HG02571 (cell line): ENCODE measurements around the gene CDH4.

Experiments
- ATAC-seq: cut with Tn5 transposase; IDR thresholded peaks from one replicate; pipeline ENCODE4 v1.9.1; 2021; ENCODE audit warnings: mild to moderate bottlenecking, moderate library complexity; ENCODE audit not compliant: unreplicated experiment

CDH4 gene

DNA sequence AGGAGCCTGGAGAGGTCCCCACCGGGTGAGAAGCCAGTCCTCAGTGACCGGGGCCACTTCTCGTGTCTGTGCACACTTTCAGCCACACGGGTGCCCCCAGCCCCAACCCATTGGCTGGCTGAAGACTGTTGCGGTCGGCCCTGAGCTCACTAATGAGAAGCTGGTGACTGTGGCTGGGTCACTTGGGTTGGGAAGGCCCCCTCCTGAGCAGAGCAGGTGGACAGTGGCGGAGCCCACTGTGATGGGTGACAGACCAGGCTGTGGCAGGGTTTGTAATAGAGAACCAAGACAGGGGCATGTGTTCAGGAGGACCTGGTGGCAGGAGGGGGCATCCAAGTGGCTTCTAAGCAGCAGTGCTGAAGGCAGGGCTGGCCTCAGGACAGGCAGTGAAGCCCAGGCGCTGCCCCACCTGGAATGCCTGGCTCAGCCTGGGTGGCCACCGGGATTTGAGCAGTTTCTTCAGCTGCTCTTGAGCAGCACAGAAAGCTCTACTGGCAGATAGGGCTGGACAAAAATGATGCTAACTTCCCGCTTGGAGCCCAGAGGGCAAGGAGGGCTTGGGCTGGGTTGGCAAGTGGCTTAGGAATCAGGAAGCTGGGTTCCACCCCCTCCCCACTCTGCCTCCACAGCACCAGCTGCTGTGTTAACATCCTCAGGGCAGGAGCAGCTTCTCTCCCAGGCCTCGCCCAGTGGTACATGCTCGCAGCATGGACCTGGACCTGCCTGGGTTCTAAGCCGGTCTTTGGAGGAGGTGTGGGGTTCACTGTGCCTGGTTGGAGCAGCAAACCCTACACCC lies 256.4 kb downstream of the CDH4 start:
- no peak for ATAC-seq

DNA sequence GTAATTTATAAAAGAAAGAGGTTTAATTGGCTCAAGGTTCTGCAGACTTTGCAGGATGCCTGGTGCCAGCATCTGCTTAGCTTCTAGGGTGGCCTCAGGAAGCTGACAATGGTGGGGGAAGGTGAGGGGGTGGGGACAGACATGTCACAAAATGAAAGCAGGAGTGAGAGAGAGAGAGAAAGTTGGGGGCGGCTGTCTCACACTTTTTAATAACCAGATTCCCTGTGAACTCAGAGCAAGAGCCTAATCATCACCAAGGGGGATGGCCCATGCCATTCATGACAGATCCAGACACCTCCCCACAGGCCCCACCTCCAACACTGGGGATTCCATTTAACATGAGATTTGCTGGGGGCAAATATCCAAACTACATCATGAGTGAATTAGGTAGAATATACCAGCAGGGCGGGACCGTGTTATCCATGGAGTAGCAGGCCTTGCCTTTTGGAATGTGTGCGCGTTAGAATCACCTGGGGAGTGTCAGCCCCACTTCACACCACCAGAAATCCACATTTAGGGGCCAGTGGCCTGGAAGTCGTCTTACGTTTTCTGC lies 258.8 kb downstream of the CDH4 start:
- no peak for ATAC-seq

DNA sequence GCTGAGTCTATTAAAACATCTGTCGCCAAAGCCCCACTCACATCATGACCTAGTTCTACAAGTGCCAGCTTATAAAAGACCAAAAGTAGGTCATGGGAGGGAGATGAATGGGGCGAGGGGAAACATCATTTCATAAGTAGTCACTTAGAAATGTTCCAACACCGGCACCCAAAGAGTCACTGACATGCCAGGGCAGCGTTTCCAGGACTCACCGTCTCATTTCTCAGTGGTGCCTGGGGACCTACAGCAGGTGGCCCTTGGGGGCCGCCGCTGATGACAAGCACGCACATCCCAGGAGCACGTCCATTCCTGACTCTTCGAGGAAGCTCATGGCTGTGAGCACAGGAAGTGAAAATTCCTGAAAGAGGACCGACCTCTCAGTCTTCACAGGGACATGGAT lies 260.4 kb downstream of the CDH4 start:
- no peak for ATAC-seq

DNA sequence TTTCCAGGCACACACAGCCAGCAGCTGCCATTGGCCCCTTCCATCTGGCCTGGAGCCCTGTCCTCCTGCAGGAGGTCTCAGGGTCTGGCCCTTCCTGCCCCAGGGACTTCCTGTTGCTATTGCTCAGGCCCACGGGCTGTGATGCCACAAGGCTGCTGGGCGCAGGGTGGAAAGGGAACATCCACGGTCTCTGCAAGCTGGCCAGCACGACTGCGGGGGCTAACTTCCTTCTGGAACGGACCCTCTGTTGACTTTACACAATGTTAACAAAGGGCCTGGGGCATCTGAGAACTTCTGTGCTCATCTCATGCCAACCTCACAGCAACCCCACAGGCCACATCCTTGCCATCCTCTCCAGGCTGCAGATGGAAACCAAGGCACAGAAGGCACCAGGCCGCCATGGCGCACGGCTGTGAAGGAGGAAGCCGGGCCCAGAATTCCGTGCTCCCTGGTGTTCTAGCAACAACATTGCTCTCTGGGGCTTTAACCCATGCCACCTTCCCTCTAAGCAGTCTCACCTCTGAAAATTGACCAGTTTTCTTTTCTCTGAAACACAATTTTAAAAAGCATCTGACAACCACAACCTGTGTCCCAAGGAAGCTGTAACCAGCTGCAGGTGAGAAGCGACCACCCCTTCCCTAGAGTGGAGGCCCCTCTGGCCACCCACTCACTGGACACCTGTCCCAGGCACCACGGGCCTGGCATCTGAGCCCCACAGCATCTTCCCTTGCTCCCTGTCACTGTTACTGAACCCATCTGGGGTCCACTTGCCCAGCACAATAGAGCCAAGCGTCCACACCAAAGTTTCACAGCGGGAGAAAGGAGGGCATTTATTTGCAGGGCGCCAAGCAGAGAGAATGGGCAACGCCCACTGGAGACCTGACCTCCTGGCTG lies 261.3 kb downstream of the CDH4 start:
- ATAC-seq: no peak

DNA sequence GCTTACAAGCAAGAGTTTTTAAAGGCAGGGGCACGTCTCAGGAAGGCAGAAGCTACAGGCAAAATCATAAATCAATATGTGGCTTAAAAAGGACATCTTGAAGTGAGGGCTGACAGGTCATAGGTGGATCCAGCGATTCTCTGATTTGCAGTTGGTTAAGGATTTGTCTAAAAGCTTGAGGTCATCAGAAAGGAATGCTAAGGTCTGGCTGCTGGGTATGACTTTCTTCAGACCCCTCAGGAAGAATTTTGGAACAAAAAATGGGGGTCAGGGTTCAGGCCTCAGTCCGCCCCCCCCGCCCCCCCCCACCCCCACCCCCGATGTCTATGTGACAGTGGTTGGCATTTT lies 261.9 kb downstream of the CDH4 start:
- no peak for ATAC-seq

DNA sequence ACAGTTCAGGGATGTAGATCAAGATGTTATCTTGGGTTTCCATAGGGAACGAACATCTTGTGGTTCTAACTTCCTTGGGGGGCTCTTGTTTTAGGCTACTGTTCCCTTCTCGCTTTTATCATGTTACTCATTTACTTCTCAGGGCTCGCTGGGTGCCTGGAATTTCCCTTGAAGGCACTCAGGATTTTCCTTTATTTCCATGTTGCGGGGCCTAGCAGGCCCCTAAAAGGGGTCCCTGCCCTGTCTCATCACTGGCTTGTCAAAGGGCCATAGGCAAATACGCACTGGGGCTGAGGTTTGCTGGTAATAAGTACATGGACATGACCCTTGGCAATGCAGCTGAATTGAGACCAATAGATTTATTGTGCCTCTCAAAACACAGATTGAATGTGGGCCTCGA lies 262.3 kb downstream of the CDH4 start:
- no peak for ATAC-seq

DNA sequence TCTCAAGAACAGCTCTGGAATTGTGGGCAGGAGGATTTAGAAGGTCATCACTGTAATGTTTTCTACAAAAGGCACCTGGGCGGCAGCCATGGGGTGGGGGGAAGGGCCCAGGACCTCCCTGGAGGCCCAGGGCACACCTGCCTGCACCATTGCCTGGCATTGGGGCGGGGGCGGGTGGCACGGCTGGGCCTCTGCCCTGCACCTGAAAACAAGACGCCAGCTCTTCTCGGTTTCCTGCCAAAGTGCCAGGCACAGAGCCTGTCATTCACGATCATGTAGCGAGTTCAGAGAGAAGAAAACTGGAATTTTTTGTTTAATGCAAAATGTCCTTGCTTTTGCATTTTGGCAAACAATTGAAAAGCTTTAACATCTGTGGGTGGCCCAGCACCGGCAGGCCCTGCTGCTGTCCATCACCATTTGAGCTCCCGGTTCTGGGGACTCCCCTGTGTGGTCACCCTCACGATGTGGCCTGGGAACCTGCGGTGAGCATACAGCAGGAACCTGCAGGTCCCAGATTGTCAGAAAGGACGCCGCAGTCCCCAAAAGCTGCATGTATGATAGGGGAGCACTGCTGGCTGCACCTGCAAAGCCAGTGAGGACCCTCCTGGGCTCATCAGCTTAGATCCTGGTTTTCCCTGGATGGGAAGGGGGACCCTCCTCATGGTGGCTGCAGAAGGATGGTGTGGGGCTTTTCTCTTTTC lies 262.9 kb downstream of the CDH4 start:
- no peak for ATAC-seq

DNA sequence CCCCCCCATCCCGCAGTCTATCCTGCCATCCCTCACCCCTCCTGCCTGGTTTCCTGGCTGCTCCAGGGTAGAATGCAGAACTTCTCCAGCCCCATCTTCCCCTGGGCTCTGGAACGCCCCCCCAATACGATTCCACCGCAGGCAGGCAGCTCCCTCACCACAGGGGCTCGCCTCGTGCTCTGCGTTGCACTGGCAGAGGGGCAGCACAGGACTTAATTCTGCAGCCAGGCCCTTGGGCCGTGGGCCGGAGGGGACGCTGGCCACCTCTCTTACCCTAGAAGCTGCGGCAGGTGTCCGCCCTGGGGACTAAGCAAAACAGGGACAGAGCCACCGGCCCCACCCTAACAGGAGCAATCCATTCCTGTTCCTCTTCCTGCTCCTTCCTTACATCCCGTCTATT lies 263.9 kb downstream of the CDH4 start:
- no peak for ATAC-seq

DNA sequence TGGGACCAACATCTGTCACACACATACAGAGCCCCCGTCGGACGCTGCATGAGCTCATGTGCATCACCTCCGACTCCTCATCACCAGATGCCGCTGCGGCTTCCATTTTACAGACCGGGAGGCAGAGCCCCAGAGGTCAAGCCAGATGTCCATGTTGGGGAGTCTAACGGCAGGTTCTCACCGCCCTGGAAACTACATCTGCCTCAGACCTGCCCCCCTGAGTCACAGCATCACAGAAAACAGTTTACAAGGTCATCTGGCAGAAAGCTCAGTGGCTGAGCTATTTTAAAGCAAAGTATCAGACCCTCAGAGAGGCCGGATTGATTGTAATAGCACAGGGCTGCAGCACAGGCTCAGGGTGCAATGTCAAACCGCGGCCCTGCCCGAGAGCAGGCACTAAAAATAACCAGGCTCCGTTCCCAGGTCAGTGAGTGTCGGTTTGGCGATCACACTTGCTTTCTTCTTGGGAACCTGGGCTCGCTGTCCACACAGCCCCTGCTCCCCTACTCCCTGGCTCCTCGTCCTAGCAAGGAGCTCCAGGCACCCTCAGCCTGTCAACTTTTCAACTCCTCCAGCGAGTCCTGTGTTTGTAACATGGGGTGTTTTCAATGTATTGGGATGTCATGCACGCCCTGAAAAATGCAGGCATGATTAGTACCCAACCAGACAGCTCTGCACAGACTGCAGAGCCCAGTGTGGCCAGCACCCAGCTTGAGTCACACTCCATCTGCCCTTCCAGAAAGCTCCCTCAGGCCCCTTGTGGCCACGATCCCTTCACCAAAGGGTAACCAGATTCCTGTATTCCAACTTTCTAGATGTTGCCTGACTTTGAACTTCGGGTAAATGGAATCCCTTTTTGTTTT lies 264.5 kb downstream of the CDH4 start:
- ATAC-seq: no peak

DNA sequence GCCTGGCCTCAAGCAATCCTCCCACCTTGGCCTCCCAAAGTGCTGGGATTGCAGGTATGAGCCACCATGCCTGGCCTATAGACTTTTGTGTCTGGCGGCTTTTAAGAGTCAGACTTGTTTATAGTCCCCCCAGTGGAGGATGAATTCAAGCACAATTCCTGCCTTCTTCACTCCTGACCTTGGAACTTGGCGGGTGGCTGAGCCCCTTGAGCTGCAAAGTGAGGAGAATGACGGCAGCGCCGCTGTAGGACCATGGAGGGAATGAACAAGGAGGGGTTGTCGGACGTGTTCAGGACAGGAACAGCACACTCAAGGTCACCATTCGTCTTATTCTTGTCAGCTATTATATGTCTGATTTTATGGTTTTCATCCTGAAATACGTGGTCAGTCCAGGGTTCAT lies 265.4 kb downstream of the CDH4 start:
- ATAC-seq: no peak

DNA sequence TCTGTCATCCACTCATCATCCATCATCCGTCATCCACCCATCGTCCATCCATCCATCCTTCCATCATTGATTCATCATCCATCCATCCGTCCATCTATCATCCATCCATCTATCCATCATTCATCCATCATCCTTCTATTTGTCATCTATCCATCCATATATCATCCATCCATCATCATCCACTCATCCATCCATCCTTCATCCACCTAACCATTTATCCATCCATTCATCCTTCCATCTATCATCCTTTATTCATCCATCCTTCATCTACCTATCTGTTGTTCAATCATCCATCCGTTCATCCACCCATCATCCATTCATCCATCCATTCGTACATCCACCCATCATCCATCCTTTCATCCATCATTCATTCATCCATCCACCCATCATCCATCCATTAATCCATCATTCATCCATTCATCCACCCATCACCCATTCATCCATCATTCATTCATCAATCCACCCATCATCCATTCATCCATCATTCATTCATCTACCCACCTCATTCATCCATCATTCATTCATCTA lies 266.4 kb downstream of the CDH4 start:
- ATAC-seq: no peak

DNA sequence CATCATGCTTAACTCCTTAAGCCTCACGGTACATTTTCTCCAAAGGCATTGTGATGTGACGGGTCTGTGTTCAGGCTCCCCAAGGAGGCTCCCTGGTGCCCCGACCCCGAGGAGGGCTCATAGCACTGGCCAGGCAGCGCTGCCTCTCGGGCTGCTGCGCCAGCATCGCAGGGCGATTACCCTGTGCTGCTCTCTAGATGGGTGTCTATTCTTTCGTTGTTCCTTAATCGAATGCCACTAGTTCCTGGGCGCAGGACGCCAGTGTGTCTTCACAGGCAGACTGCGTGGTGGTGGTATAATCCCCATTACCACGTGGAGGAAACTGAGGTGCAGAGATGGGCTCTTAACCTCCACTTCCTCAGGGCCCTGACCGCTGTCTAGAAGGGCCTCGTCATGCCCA lies 267.4 kb downstream of the CDH4 start:
- ATAC-seq: no peak

DNA sequence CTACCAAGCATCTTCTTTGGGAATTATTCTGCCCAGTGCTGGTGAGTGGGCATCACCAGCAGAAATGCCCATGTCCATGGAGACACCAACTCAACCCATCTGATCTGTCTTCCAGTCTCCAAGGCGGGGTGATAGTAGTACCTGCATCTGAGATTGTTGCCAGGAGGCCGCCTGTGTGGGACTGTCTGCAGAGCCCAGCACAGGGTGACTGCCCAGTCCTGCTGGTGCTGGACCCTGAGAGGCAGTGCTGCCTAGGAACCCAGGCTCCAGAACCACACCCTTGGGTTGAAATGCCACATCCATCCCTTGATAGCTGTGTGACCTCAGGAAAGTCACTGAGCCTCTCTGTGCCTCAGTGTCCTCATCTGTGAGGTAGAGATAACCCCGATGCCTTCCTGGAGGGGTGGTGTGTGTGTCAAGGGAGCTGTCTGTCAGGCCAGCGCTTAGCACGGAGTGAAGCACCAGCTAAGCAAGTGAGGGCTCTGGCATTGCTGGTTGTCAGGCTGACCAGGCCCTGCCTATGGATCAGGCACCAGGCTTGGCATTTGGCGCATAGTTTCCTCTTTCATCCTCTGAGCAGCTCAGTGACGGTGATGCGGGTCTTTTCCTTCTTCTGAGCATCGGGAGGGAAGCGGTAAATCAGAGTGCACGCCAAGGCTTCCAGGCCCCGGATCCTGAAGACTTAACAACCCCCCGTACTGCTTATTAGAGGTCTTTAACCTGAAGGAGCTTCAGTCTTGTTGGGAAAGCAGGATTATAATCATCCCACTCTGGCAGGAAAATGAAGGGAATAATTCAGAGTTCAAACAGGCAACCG lies 268.2 kb downstream of the CDH4 start:
- no peak for ATAC-seq

DNA sequence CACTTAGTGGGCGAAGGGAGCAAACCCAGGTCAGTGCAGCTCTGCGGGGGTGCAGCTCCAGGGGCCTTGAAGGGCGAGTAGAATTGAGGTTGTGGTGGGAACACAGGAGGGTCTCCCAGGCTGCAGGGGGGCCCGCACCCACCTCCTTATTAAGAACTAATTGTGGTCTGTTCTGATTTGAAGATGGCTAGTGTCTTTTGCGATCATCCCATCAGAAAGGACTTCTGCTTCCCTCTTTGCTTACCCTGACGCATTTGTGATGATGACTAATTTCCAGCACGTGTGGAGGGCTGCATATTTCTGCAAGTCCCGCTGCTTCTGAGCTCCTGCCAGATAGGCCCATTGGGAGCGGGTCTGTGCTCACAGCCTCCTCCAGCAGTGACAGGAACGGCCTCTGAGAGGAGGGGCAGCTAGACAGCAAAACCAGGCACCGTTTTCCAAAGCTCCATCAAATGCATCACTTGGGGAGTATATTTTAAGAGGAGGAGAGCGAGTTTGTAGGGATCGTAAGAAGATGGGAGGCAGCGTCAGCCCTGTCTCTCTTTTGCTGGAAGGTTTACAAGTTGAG lies 268.9 kb downstream of the CDH4 start:
- ATAC-seq: no peak

DNA sequence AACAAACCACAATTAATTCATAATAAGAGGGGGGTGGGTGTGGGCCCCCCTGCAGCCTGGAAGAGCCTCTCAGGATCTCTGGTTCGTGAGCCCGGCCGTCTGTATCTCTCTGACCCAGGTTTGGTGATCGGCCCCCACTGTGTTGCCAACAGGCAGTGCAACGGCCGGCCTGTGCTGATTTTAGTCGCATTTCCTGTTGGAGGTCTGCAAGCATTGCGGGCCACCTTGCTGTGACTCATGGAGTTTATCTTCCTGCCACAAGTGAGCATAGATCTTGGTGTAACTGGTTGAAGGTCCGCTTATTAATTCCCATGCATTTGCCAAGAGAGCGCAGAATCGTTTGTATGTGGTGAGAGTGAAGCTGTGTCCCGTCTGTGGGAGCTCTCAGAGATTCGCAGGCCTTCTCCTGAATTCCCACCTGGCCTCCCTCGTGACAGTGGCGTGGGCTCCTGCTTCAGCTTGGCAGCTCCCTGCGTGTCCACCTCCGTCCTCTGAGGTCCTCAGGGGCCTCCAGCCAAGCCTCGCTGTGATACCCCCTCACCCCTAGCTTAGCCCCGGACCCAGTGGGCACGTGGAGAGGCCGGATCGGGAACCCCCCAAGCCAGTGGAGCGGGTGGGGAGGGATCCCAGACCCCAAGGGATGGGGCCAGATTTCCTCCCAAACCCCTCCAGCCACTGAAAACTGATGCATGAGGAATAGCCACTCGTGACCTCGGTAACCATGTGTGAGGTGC lies 269.8 kb downstream of the CDH4 start:
- no peak for ATAC-seq

DNA sequence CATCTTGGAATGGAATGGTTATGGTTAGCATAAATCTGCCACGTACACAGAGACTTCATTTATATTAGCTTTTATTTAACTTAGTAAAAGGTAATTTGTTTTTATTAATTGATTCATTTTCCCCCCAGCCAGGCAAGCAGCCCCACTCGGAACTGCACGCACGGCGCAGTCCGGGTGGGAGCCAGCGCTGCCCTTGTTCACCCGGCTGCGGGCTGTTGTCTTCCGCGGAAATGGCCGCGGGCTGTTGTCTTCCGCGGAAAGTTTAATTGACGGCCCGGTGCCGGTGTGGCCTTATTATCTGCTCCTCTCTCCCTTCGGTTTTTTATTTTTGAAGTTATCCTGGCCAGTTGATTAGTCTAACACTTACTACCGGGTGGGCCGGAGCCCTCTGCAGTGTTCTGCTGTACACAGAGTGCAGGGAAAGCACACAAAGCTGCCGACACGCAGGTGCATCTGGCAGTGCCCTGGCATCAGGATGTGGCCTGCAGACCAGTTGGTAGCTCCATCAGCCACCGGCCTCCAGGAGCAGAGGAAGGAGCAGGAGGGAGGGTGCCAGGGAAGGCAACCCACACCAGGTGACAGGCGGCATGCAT lies 270.5 kb downstream of the CDH4 start:
- no peak for ATAC-seq

DNA sequence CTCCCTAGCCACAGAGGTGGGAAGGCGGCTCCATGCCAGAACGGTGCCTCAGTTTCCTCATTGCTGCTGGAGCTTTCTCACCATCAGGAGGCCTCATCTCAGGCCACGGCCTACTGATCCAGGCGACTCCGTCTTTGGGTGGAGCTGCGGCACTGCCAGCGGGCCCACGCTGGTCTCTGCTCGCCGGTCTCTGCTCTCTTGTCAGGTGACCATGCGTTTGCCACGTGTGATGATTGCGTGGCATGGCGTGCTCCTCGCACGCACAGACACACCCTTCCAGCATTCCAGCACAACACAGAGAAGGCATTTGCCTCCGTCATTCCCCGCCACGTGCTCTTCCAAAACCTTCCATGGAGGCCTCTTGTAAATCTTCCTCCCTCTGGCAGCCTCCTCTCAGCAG lies 271.1 kb downstream of the CDH4 start:
- no peak for ATAC-seq
